HL-60 (cell line): ENCODE results near the gene PRKAR1B.

Source experiments
- CTCF ChIP-seq: IDR thresholded peaks from one replicate; pipeline ENCODE4 v1.5.1; 2011; ENCODE audit warnings: low read length, control low read depth, inconsistent platforms; ENCODE audit not compliant: insufficient read depth
- GABPA ChIP-seq: IDR thresholded peaks from 2 replicates; pipeline ENCODE4 v1.6.1; 2012; ENCODE audit warnings: low read depth
- POLR2AphosphoS5 ChIP-seq: IDR thresholded peaks from 2 replicates; pipeline ENCODE4 v1.6.1; 2012; ENCODE audit warnings: low read depth
- REST ChIP-seq: IDR thresholded peaks from 2 replicates; pipeline ENCODE4 v1.6.1; 2012; ENCODE audit warnings: low read depth; ENCODE audit not compliant: insufficient replicate concordance
- SPI1 ChIP-seq: IDR thresholded peaks from 2 replicates; pipeline ENCODE4 v1.6.1; 2012; ENCODE audit warnings: low read depth, mild to moderate bottlenecking, borderline replicate concordance

GRCh38 chr7:670501-671390 is 56.3 kb downstream of the PRKAR1B start:
- TF ChIP-seq CTCF (no peak), POLR2AphosphoS5 (no peak), REST (no peak), GABPA (no peak), SPI1 (no peak)
